HepG2 (cell line): ENCODE measurements around the gene ZNF506. TPM values are rescaled to one million over a fixed set of nuclear protein-coding genes. Genes with fewer than 3 reads are reported as not detected.
A peak's percentile ranks its signal among the peaks of the same experiment; 100 is the strongest.

Experiments used
- AKAP8 ChIP-seq: sonication (generic); formaldehyde crosslinking; IDR thresholded peaks from 2 replicates; pipeline ENCODE4 v1.5.1; 2020; ENCODE audit warnings: mild to moderate bottlenecking, missing genetic modification reagents
- ESRRA ChIP-seq: sonication (generic); formaldehyde crosslinking; IDR thresholded peaks from 2 replicates; pipeline ENCODE4 v1.5.1; 2020; ENCODE audit warnings: mild to moderate bottlenecking, low read depth, missing genetic modification reagents
- GLMP ChIP-seq: sonication (generic); formaldehyde crosslinking; IDR thresholded peaks from 2 replicates; pipeline ENCODE4 v1.9.0; 2021; ENCODE audit warnings: missing genetic modification reagents, mild to moderate bottlenecking, borderline replicate concordance
- HOXA7 ChIP-seq: sonication (generic); formaldehyde crosslinking; IDR thresholded peaks from 2 replicates; pipeline ENCODE4 v1.8.1; 2022; ENCODE audit warnings: mild to moderate bottlenecking, missing genetic modification reagents, moderate library complexity
- IKZF1 ChIP-seq: fragments of 450-650 bp; IDR thresholded peaks from 2 replicates; pipeline ENCODE4 v1.7.1; 2016
- MAF1 ChIP-seq: sonication (generic); formaldehyde crosslinking; IDR thresholded peaks from 2 replicates; pipeline ENCODE4 v1.5.0; 2020; ENCODE audit warnings: missing genetic modification reagents, borderline replicate concordance
- MAX ChIP-seq: IDR thresholded peaks from 2 replicates; pipeline ENCODE4 v1.6.1; 2012; ENCODE audit warnings: inconsistent platforms
- MED13 ChIP-seq: sonication (generic); formaldehyde crosslinking; IDR thresholded peaks from 2 replicates; pipeline ENCODE4 v1.5.0; 2020; ENCODE audit warnings: missing genetic modification reagents
- MYC ChIP-seq: sonication (generic); formaldehyde crosslinking; IDR thresholded peaks from 2 replicates; pipeline ENCODE4 v1.9.0; 2021; ENCODE audit warnings: missing genetic modification reagents, borderline replicate concordance
- PAWR ChIP-seq: sonication (generic); formaldehyde crosslinking; IDR thresholded peaks from 2 replicates; pipeline ENCODE4 v1.4.0; 2020; ENCODE audit warnings: missing genetic modification reagents, mild to moderate bottlenecking, borderline replicate concordance
- RFX1 ChIP-seq: fragments of 450-650 bp; IDR thresholded peaks from 2 replicates; pipeline ENCODE4 v1.6.1; 2017
- SP140L ChIP-seq: sonication (generic); formaldehyde crosslinking; IDR thresholded peaks from 2 replicates; pipeline ENCODE4 v1.4.0; 2020; ENCODE audit warnings: missing genetic modification reagents, borderline replicate concordance
- SPEN ChIP-seq: sonication (generic); formaldehyde crosslinking; IDR thresholded peaks from 2 replicates; pipeline ENCODE4 v1.5.1; 2020; ENCODE audit warnings: low read depth, mild to moderate bottlenecking, missing genetic modification reagents
- SRY ChIP-seq: sonication (generic); formaldehyde crosslinking; IDR thresholded peaks from 2 replicates; pipeline ENCODE4 v1.8.0; 2022; ENCODE audit warnings: mild to moderate bottlenecking, missing genetic modification reagents
- STAT6 ChIP-seq: sonication (generic); formaldehyde crosslinking; IDR thresholded peaks from 2 replicates; pipeline ENCODE4 v1.4.0; 2020; ENCODE audit warnings: missing genetic modification reagents, mild to moderate bottlenecking, borderline replicate concordance
- TFAP4 ChIP-seq: sonication (generic); IDR thresholded peaks from 2 replicates; pipeline ENCODE4 v1.6.1; 2016; ENCODE audit warnings: low read depth, borderline replicate concordance
- ZBTB4 ChIP-seq: sonication (generic); formaldehyde crosslinking; IDR thresholded peaks from 2 replicates; pipeline ENCODE4 v1.4.0; 2020; ENCODE audit warnings: missing genetic modification reagents, mild to moderate bottlenecking, borderline replicate concordance
- ZNF143 ChIP-seq: sonication (generic); formaldehyde crosslinking; IDR thresholded peaks from 2 replicates; pipeline ENCODE4 v1.4.0; 2020; ENCODE audit warnings: missing genetic modification reagents
- ZNF350 ChIP-seq: sonication (generic); formaldehyde crosslinking; IDR thresholded peaks from 2 replicates; pipeline ENCODE4 v1.4.0; 2020; ENCODE audit warnings: mild to moderate bottlenecking, low read depth, missing genetic modification reagents, borderline replicate concordance
- ZNF788 ChIP-seq: sonication (generic); formaldehyde crosslinking; IDR thresholded peaks from 2 replicates; pipeline ENCODE4 v1.5.0; 2020; ENCODE audit warnings: mild to moderate bottlenecking, missing genetic modification reagents, borderline replicate concordance
- polyA plus RNA-seq, 8 experiments: library from polyadenylated mRNA; depleted of rRNA in 3 of 8; stranded (reverse) in 7 of 8; unstranded in 1 of 8; fragments of >200 nt; fragmentation: Illumina TruSeq in 4 of 8; extraction: Trizol in 4 of 8; gene quantifications; 2 replicates each; pipeline versions ENCODE4 v1.2.1 to v1.2.3, GENCODE V29; 2011 to 2016; ENCODE audit warnings: low read depth in 4 of 8, missing spikeins in 1 of 8, mixed read lengths in 1 of 8; ENCODE audit not compliant: insufficient read depth in 1 of 8
- total RNA-seq, 5 experiments: library from RNA; depleted of rRNA; stranded (reverse); fragments of >200 nt; fragmentation: Illumina TruSeq; extraction: Trizol; gene quantifications; 2 replicates each; pipeline ENCODE4 v1.2.3, GENCODE V29; 2016; ENCODE audit warnings: low read depth in 1 of 5

The ZNF506 gene
- total and polyA plus RNA-seq, 2 of the 13 experiments (the other 11 are each of a cell fraction or from before 2014, with no cell fraction given), result not detected

- 0 out of 2 replicates have a peak, but pooled peaks have one; percentile 58 for TF ChIP-seq ZBTB4 (CRISPR knock-in tag)
- peak; percentile 39; the same call in 1 of the 2 replicates for TF ChIP-seq ESRRA
- TF ChIP-seq TFAP4, result no peak; the same call in 1 of the 2 replicates
- no peak for TF ChIP-seq AKAP8
- no peak for TF ChIP-seq MAF1 (CRISPR knock-in tag)
- TF ChIP-seq SRY, result no peak
- no peak for TF ChIP-seq PAWR (CRISPR knock-in tag)
- peak; percentile 74 for TF ChIP-seq MAX
- no peak; the same call in 1 of the 2 replicates for TF ChIP-seq STAT6 (CRISPR knock-in tag)
- no peak for TF ChIP-seq MED13
- TF ChIP-seq MYC (CRISPR knock-in tag), result peak; percentile 85; the same call in 1 of the 2 replicates
- no peak; the same call in 1 of the 2 replicates for TF ChIP-seq RFX1
- TF ChIP-seq IKZF1, result no peak
- peak; percentile 97 for TF ChIP-seq ZNF143 (CRISPR knock-in tag)
- no peak for TF ChIP-seq GLMP (CRISPR knock-in tag)
- TF ChIP-seq HOXA7, result no peak
- peak; percentile 81; the same call in 1 of the 2 replicates for TF ChIP-seq ZNF788
- TF ChIP-seq SP140L (CRISPR knock-in tag), result no peak
- TF ChIP-seq SPEN (CRISPR knock-in tag), result peak; percentile 69; the same call in 1 of the 2 replicates
- peak; percentile 93 for TF ChIP-seq ZNF350 (CRISPR knock-in tag)
Measured at GRCh38 chr19:19776206-19777008, 45.1 kb downstream of the ZNF506 start (continued).
